Endothelial cell of umbilical vein (primary cell): ENCODE measurements around the gene EPB41L2. TPM values are rescaled to one million over a fixed set of nuclear protein-coding genes. Genes with fewer than 3 reads are reported as not detected.
A peak's percentile ranks its signal among the peaks of the same experiment; 100 is the strongest.

Source experiments
- BruUV-seq: library from RNA; stranded (reverse); fragments of 400-500 nt; replicated peaks from 2 replicates; lab custom pipeline; 2021; lab: Mats Ljungman, UMichigan
- CTCF ChIA-PET: fragments of 300-600, 350-600 bp; sonication (Branson Sonifier 250); formaldehyde crosslinking; loops from one replicate; lab custom pipeline; 2021; ENCODE audit warnings: antibody characterized with exemption, inconsistent platforms; lab: Charles Lee
- POLR2A ChIA-PET: fragments of 300-600, 350-600 bp; sonication (Branson Sonifier 250); formaldehyde crosslinking; loops from one replicate; lab custom pipeline; 2021; ENCODE audit warnings: antibody characterized with exemption, inconsistent platforms; lab: Charles Lee
- DNase-seq: peaks from one replicate; pipeline ENCODE4 v3.0.0-alpha.2; 2011; ENCODE audit warnings: low read depth, low spot score
- FAIRE-seq: peaks from 2 replicates; lab custom pipeline; 2011; peaks lifted over from hg19 to GRCh38; lab: Jason Lieb, UNC
- H2AFZ ChIP-seq: 2 replicates; pipeline ENCODE4 v1.6.0; 2012; ENCODE audit warnings: low read depth, low read length, control low read depth, inconsistent platforms
- H3K27ac ChIP-seq: 2 replicates; pipeline ENCODE4 v1.5.1; 2011; ENCODE audit warnings: low read depth, mild to moderate bottlenecking, control low read depth, low read length, moderate library complexity; ENCODE audit not compliant: insufficient read depth
- H3K27me3 ChIP-seq, 2 experiments: 2 replicates each; pipeline versions ENCODE4 v1.6.0 to v1.6.1; 2011; ENCODE audit warnings: low read length in 2 of 2, mixed read lengths in 1 of 2; ENCODE audit not compliant: control insufficient read depth in 2 of 2, insufficient read depth in 2 of 2
- H3K36me3 ChIP-seq, 2 experiments: 2 replicates in 1 of 2; 3 replicates in 1 of 2; pipeline ENCODE4 v1.5.1; 2011; ENCODE audit warnings: low read length in 2 of 2, mild to moderate bottlenecking in 1 of 2, moderate library complexity in 1 of 2; ENCODE audit not compliant: control insufficient read depth in 2 of 2, insufficient read depth in 2 of 2; ENCODE audit errors: extremely low read depth in 1 of 2
- H3K4me1 ChIP-seq: 3 replicates; pipeline ENCODE4 v1.5.1; 2011; ENCODE audit warnings: mild to moderate bottlenecking, low read length; ENCODE audit not compliant: control insufficient read depth, insufficient read depth; ENCODE audit errors: extremely low read depth
- H3K4me2 ChIP-seq: 2 replicates; pipeline ENCODE4 v1.6.1; 2011; ENCODE audit warnings: low read length, control low read depth, mixed read lengths; ENCODE audit not compliant: insufficient read depth
- H3K4me3 ChIP-seq, 3 experiments: fragments of 200-600 bp in 1 of 3; sonication (generic), shearing (Covaris generic) in 1 of 3; replicated peaks in 1 of 3; 2 replicates each; pipeline ENCODE4 v1.5.1; 2011 to 2016; ENCODE audit warnings: control low read depth in 3 of 3, low read length in 3 of 3, mild to moderate bottlenecking in 2 of 3, inconsistent platforms in 1 of 3, low read depth in 1 of 3, moderate library complexity in 1 of 3; ENCODE audit not compliant: insufficient read depth in 1 of 3
- H3K79me2 ChIP-seq: 2 replicates; pipeline ENCODE4 v1.6.0; 2012; ENCODE audit warnings: low read length, inconsistent platforms; ENCODE audit not compliant: control insufficient read depth, insufficient read depth
- H3K9ac ChIP-seq: replicated peaks from 2 replicates; pipeline ENCODE3; 2011; ENCODE audit warnings: low read length, control low read depth; ENCODE audit not compliant: insufficient read depth; ENCODE audit errors: extremely low read depth
- H3K9me1 ChIP-seq: replicated peaks from 3 replicates; pipeline ENCODE4 v1.6.0; 2011; ENCODE audit warnings: mild to moderate bottlenecking, low read length; ENCODE audit not compliant: control insufficient read depth, insufficient read depth; ENCODE audit errors: extremely low read depth
- H3K9me3 ChIP-seq: replicated peaks from 2 replicates; pipeline ENCODE4 v1.5.1; 2012; ENCODE audit warnings: low read length, inconsistent platforms; ENCODE audit not compliant: control insufficient read depth, insufficient read depth
- H4K20me1 ChIP-seq: replicated peaks from 2 replicates; pipeline ENCODE3; 2011; ENCODE audit warnings: mild to moderate bottlenecking, low read length; ENCODE audit not compliant: control insufficient read depth, insufficient read depth; ENCODE audit errors: extremely low read depth
- CTCF ChIP-seq, 2 donors: IDR thresholded peaks; 1 replicate in 1 of 2; 2 replicates in 1 of 2; pipeline ENCODE4 v1.5.1; 2011; ENCODE audit warnings: low read length in 2 of 2, mild to moderate bottlenecking in 2 of 2, moderate library complexity in 2 of 2, control low read depth in 1 of 2, inconsistent platforms in 1 of 2, low read depth in 1 of 2; ENCODE audit not compliant: insufficient read depth in 1 of 2; ENCODE audit errors: extremely low read depth in 1 of 2
- EZH2 ChIP-seq: IDR thresholded peaks from 2 replicates; pipeline ENCODE4 v1.6.1; 2012; ENCODE audit warnings: borderline replicate concordance, low read depth, mild to moderate bottlenecking, moderate library complexity, low read length, inconsistent platforms; ENCODE audit not compliant: severe bottlenecking
- FOS ChIP-seq: IDR thresholded peaks from 2 replicates; pipeline ENCODE4 v1.6.1; 2011; ENCODE audit warnings: mild to moderate bottlenecking, low read length, moderate library complexity, borderline replicate concordance; ENCODE audit not compliant: insufficient read depth
- GATA2 ChIP-seq: IDR thresholded peaks from 2 replicates; pipeline ENCODE4 v1.7.0; 2011; ENCODE audit warnings: low read depth, mild to moderate bottlenecking, moderate library complexity, mixed read lengths, low read length; ENCODE audit not compliant: insufficient read length, insufficient read depth
- JUN ChIP-seq: IDR thresholded peaks from 2 replicates; pipeline ENCODE4 v1.6.1; 2011; ENCODE audit warnings: borderline replicate concordance, low read depth; ENCODE audit not compliant: insufficient read length, insufficient read depth
- MAX ChIP-seq: IDR thresholded peaks from 2 replicates; pipeline ENCODE4 v1.6.1; 2011; ENCODE audit not compliant: insufficient read depth, insufficient read length
- MYC ChIP-seq: IDR thresholded peaks from one replicate; pipeline ENCODE4 v1.6.1; 2011; ENCODE audit warnings: mild to moderate bottlenecking, low read depth, low read length
- POLR2A ChIP-seq: IDR thresholded peaks from 2 replicates; pipeline ENCODE4 v1.6.1; 2012; ENCODE audit warnings: low read depth, mild to moderate bottlenecking, control low read depth, low read length
- POLR2AphosphoS5 ChIP-seq: IDR thresholded peaks from 2 replicates; pipeline ENCODE4 v1.6.1; 2012; ENCODE audit warnings: low read depth, mild to moderate bottlenecking, control low read depth, low read length, moderate library complexity; ENCODE audit not compliant: insufficient read depth
- dilution Hi-C: fragments of 300-500 bp; cut with MboI; formaldehyde crosslinking; loops from one replicate; pipeline ENCODE4 v1.15.0; 2019; ENCODE audit warnings: low sequenced_read_pairs; ENCODE audit not compliant: extremely low pct_ligation_motif_present
- intact Hi-C: fragments of 100-400 bp; cut with micrococcal nuclease; formaldehyde crosslinking; loops from one replicate; pipeline ENCODE4 v1.10.0; 2022
- polyA plus RNA-seq, 4 experiments: library from polyadenylated mRNA; depleted of rRNA in 3 of 4; stranded (reverse) in 3 of 4; unstranded in 1 of 4; fragments of >200 nt; gene quantifications; 2 replicates each; pipeline versions ENCODE4 v1.2.1 to v1.2.3, GENCODE V29; 2011 to 2012; ENCODE audit warnings: missing spikeins in 1 of 4
- total RNA-seq: library from RNA; stranded (reverse); gene quantifications from 2 replicates; pipeline ENCODE4 v1.2.3, GENCODE V29; 2021

Gene EPB41L2
- total and polyA plus RNA-seq, 2 donors (not counting 3 experiments of a cell fraction or from before 2014, with no cell fraction given) = 26.5 to 87.7 TPM

DNA sequence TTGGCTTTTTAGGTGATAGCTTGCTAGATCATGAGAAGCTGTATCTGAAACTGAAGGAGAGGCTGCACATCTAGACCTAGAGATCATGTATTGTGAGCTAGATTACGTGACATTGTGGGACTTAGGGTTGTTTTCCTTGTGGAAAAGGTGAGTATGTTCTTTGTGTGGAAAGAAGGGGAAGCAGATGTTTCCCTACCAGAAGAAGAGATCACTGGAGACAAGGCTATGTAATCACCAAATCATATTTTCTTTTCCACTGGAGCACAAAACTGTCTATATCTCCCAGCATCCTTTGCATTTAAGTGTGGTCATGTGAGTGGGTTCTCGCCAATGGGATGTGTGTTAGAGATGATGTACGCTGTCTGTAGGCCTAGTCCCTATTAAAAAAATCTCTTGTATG lies 7.0 kb upstream of the EPB41L2 start:
- TF ChIP-seq EZH2 = no peak
- TF ChIP-seq JUN = no peak
- TF ChIP-seq CTCF (IDR thresholded peaks at IDR 0.05; ENCODE audit: extremely low read depth in 1 of 2, insufficient read depth in 1 of 2, low read depth in 1 of 2, low read length in 2 of 2) = no peak
- peak; percentile 71 for DNase-seq
- no TSS peak for BruUV-seq
- dilution Hi-C loops = no loop called here
- Histone ChIP-seq H4K20me1 (no peaks in the 10 kb centered on the region), H3K4me1 (no peaks in the 10 kb centered on the region), H3K27me3 (no peaks in the 10 kb centered on the region), H2AFZ (no peak overlapping the region), H3K4me3 (no peak overlapping the region), H3K79me2 (no peaks in the 10 kb centered on the region), H3K4me2 (no peak overlapping the region), H3K9me1 (no peaks in the 10 kb centered on the region), H3K27ac (no peak overlapping the region), H3K36me3 (no peaks in the 10 kb centered on the region), H3K9ac (no peak overlapping the region), H3K9me3 (no peaks in the 10 kb centered on the region)
- no peak for FAIRE-seq
- POLR2A ChIA-PET = no interaction called here
- CTCF ChIA-PET = interaction anchor here (0.9 to 2.4 kb wide), 4 partner anchors 10 to 184 kb away, joined by 3 to 7 read pairs (median 3); no protein-coding TSS in a partner anchor
- intact Hi-C loops = no loop called here

DNA sequence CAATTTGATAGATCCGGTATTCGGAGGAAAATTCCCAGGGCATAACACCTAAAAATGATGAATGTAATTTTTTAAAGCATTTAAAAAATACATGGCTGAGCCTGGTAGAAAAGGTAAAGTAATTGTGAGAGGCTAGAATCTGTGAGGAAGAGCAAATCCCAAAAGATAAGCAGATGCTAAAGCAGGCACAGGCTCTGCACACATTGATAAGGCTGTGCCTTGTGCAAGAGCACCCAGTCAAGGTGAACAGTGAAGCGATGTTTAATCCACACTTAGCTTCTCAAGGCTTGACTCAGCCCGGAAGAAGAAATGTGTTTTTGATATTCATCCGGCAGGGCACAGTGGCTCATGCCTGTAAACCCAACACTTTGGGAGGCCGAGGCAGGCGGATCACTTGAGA lies 5.1 kb upstream of the EPB41L2 start:
- no peak for FAIRE-seq
- H3K4me1 ChIP-seq = peaks cover 6% of the 10 kb centered on the region
- H3K4me3 ChIP-seq = no peak overlapping the region
- BruUV-seq = no TSS peak
- H3K9ac ChIP-seq = no peak overlapping the region
- H3K9me1 ChIP-seq = no peaks in the 10 kb centered on the region
- POLR2A ChIA-PET = no interaction called here
- no peak overlapping the region for H3K4me2 ChIP-seq
- H3K27ac ChIP-seq = no peak overlapping the region
- dilution Hi-C loops = no loop called here
- no peak for DNase-seq
- H3K9me3 ChIP-seq = no peaks in the 10 kb centered on the region
- H2AFZ ChIP-seq = no peak overlapping the region
- no peaks in the 10 kb centered on the region for H3K79me2 ChIP-seq
- TF ChIP-seq POLR2AphosphoS5 = no peak
- no peak for TF ChIP-seq EZH2
- TF ChIP-seq POLR2A = no peak
- TF ChIP-seq FOS = no peak
- no peak for TF ChIP-seq GATA2
- TF ChIP-seq CTCF (IDR thresholded peaks at IDR 0.05; ENCODE audit: extremely low read depth in 1 of 2, insufficient read depth in 1 of 2, low read depth in 1 of 2, low read length in 2 of 2) = no peak
- no peak for TF ChIP-seq JUN
- TF ChIP-seq MYC = no peak
- TF ChIP-seq MAX = no peak
- CTCF ChIA-PET = no interaction called here
- intact Hi-C loops = no loop called here
- no peaks in the 10 kb centered on the region for H3K36me3 ChIP-seq
- no peaks in the 10 kb centered on the region for H3K27me3 ChIP-seq
- H4K20me1 ChIP-seq = no peaks in the 10 kb centered on the region
